Body of pancreas (tissue), 4 donors: Measurements from ENCODE around the gene GALR2. TPM values are rescaled to one million over a fixed set of nuclear protein-coding genes. Genes with fewer than 3 reads are reported as not detected.

ENCODE experiments used
- ATAC-seq: fragments of 150-250 bp; one replicate; pipeline ENCODE4 v1.9.1; 2016
- DNase-seq, 4 donors: peaks; one replicate each; pipeline ENCODE4 v3.0.0-alpha.2; 2019
- H3K27ac ChIP-seq, 4 donors: fragments of 200-600 bp; sonication (generic); 1 replicate in 3 of 4; 2 replicates in 1 of 4; pipeline versions ENCODE4 v1.5.1 to v1.6.1; 2016 to 2019; ENCODE audit warnings: mild to moderate bottlenecking in 1 of 4, mixed read lengths in 1 of 4, moderate library complexity in 1 of 4
- H3K27me3 ChIP-seq, 2 donors: fragments of 200-600 bp; sonication (generic); one replicate each; pipeline ENCODE4 v1.6.0; 2016; ENCODE audit warnings: mild to moderate bottlenecking in 1 of 2
- H3K36me3 ChIP-seq, 2 donors: fragments of 200-600 bp; sonication (generic); replicated peaks in 1 of 2; 2 replicates each; pipeline ENCODE4 v1.5.1; 2016; ENCODE audit warnings: low read depth in 2 of 2; ENCODE audit not compliant: insufficient read depth in 1 of 2
- H3K4me1 ChIP-seq: fragments of 200-600 bp; sonication (generic); one replicate; pipeline ENCODE4 v1.6.0; 2016
- H3K4me3 ChIP-seq, 2 donors: fragments of 200-600 bp; sonication (generic); 1 replicate in 1 of 2; 2 replicates in 1 of 2; pipeline ENCODE4 v1.5.1; 2016 to 2019
- H3K9me3 ChIP-seq, 3 donors: fragments of 200-600 bp; sonication (generic); 1 replicate in 2 of 3; 2 replicates in 1 of 3; pipeline ENCODE4 v1.5.1; 2016
- CTCF ChIP-seq, 7 experiments: fragments of 450-650 bp in 4 of 7; fragments of 200-600 bp in 3 of 7; sonication (generic) in 3 of 7; IDR thresholded peaks; one replicate each; pipeline ENCODE4 v1.5.1; 2016 to 2019; ENCODE audit warnings: antibody characterized with exemption in 7 of 7
- POLR2A ChIP-seq, 3 donors: fragments of 450-650 bp; IDR thresholded peaks; one replicate each; pipeline ENCODE4 v1.6.1; 2016; ENCODE audit warnings: antibody characterized with exemption in 3 of 3, mild to moderate bottlenecking in 2 of 3
- WGBS, 2 donors: methylation state at CpG; one replicate each; pipeline ENCODE4 v1.1.5; 2017; 5-methylcytosine and 5-hydroxymethylcytosine counted together
- intact Hi-C: fragments of 100-400 bp; cut with DNase I; formaldehyde crosslinking; loops from one replicate; pipeline ENCODE4 v1.15.1; 2023
- total RNA-seq, 2 donors: library from RNA; depleted of rRNA; stranded (reverse); fragments of >200 nt; gene quantifications; one replicate each; pipeline ENCODE4 v1.1.0, GENCODE V29; 2016

GALR2 gene
- total RNA-seq, 2 donors from 2014 or later = 0.52 TPM; not detected in 1

DNA sequence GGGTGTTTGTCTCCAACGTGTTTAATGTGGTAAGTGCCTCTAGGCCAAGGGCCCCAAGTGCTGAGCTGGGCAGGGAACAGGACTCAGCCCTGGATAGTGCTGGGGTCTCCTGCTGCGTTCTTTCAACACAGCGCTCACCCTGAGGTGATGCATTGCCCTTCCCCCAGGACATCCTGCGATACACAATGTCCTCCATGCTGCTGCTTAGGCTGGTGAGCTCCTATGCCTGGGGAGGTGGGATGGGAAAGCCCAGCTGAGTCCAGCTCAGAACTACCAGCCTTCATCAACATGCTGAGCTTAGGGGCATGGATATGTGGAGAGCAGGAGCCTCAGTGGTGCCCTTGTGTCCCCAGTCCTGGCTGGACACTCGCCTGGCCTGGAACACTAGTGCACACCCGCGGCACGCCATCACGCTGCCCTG is 5.0 kb downstream of the GALR2 start:
- no peak overlapping the region for H3K27ac ChIP-seq
- no peak overlapping the region for H3K4me3 ChIP-seq
- intact Hi-C loops = no loop called here
- ATAC-seq (no peak), DNase-seq (no peak)
- WGBS, 2 donors = 14 to 25% methylated on average over 5 to 9 of the region's 9 CpGs
- TF ChIP-seq POLR2A (IDR thresholded peaks at IDR 0.05) = peak in 1 of 3 donors; percentile 5
- no peak for TF ChIP-seq CTCF (IDR thresholded peaks at IDR 0.05)
- peaks cover 7 to 31% of the 10 kb centered on the region in 2 donors for H3K27me3 ChIP-seq
- no peaks in the 10 kb centered on the region for H3K9me3 ChIP-seq
- H3K36me3 ChIP-seq = peaks cover 0 to 9% of the 10 kb centered on the region in 2 donors
- peaks cover 50% of the 10 kb centered on the region for H3K4me1 ChIP-seq

DNA sequence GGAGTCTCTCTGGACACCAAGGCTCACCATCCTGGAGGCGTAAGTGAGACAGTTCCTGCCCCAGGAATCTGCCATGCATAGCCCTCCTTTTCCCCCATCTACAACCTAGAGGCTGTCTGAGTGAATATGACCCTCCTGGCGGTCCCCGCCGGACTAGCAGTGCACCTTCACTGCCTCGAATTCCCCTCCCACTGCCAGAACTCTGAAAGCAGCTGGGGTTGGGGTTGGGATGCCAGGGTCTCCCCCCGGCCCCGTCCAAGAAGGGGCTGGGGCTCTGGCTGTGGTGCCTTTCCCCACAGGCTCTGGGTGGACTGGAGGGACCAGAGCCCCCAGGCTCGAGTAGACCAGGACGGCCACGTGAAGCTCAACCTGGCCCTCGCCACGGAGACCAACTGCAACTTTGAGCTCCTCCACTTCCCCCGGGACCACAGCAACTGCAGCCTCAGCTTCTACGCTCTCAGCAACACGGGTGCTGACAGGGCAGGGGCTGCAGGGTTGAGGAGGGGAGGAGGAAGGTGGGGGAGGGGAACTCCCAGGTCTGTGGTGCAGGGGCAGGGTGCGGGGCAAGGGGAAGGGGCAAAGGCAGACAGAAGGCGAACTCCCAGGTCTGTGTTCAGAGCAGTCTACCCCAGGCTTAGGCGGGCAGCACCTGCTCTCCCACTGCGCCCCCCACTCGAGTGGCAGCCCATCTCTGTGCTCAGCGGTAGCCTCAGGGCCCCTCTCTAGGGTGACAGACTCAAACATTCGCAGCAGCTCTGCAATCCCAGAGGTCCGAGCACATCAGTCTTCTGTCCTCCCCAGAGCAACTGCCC is 5.6 kb downstream of the GALR2 start:
- Histone ChIP-seq H3K4me1 (peaks cover 44% of the 10 kb centered on the region), H3K9me3 (no peaks in the 10 kb centered on the region), H3K4me3 (no peak overlapping the region), H3K27ac (no peak overlapping the region), H3K27me3 (peaks cover 7 to 25% of the 10 kb centered on the region in 2 donors), H3K36me3 (peaks cover 0 to 12% of the 10 kb centered on the region in 2 donors)
- TF ChIP-seq CTCF (IDR thresholded peaks at IDR 0.05) (no peak), POLR2A (IDR thresholded peaks at IDR 0.05) (peak in 1 of 3 donors; percentile 5)
- 6 to 11% methylated on average over 6 to 23 of the region's 23 CpGs for WGBS, 2 donors
- intact Hi-C loops = no loop called here
- no peak for DNase-seq
- ATAC-seq = no peak

DNA sequence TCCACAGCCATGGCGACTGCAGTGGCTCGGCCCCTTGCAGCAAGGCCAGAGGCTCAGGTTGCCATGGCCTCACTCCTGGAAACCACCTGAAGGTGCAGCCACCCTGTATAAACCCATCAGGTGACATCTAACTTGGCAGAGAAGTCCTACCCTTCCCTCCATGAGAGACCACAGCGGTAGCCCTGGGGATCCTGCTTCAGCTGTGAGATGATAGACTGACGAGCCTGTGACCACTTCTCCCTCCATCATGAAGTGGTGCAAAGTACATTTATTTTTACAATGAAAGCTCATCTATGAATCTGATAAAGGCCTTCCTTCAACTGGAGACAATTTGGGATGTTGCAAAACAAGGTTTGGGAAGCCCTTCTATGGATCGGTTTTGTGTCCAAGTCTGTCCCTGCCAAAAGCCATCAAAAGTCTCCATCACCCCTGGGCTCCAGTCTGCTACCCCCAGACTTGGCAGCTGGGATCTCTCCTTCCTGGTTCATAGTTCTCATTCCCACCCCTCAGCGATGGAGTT is 6.2 kb downstream of the GALR2 start:
- TF ChIP-seq POLR2A (IDR thresholded peaks at IDR 0.05) (no peak), CTCF (IDR thresholded peaks at IDR 0.05) (no peak)
- ATAC-seq (no peak), DNase-seq (no peak)
- WGBS, 2 donors = 37 to 56% methylated on average over 4 to 6 of the region's 6 CpGs
- no peaks in the 10 kb centered on the region for H3K9me3 ChIP-seq
- intact Hi-C loops = no loop called here
- no peak overlapping the region for H3K4me3 ChIP-seq
- peaks cover 0 to 19% of the 10 kb centered on the region in 2 donors for H3K36me3 ChIP-seq
- H3K27me3 ChIP-seq = peaks cover 7 to 19% of the 10 kb centered on the region in 2 donors
- peaks cover 38% of the 10 kb centered on the region for H3K4me1 ChIP-seq
- H3K27ac ChIP-seq = no peak overlapping the region

DNA sequence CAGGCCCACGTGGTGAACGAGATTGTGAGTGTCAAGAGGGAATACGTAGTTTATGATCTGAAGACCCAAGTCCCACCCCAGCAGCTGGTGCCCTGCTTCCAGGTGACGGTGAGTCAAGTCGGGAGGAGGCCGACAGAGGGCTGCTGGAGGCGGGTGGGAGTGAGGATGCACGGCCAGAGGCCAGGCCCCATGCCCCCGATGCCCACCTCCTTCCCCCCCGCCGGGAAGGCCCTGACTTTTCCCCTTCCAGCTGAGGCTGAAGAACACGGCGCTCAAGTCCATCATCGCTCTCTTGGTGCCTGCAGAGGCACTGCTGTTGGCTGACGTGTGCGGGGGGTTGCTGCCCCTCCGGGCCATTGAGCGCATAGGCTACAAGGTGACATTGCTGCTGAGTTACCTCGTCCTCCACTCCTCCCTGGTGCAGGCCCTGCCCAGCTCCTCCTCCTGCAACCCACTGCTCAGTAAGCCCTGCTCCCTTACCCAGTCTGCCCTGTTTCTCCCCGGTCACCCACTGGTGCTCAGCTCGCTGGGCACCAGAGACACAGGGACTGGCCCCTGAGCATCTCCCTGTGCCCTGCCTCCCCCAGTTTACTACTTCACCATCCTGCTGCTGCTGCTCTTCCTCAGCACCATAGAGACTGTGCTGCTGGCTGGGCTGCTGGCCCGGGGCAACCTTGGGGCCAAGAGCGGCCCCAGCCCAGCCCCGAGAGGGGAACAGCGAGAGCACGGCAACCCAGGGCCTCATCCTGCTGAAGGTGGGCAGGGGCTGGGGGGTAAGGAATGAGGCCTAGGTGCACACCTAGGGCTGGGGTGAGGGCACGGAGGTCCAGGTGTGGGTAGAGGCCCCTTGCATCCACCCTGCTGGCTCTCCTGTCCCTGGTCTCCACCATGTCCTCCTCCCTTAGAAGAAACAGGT is 7.0 kb downstream of the GALR2 start:
- ATAC-seq (no peak), DNase-seq (no peak)
- Histone ChIP-seq H3K27me3 (peaks cover 3 to 12% of the 10 kb centered on the region in 2 donors), H3K4me3 (no peak overlapping the region), H3K27ac (no peak overlapping the region), H3K36me3 (peaks cover 0 to 24% of the 10 kb centered on the region in 2 donors), H3K9me3 (no peaks in the 10 kb centered on the region), H3K4me1 (peaks cover 34% of the 10 kb centered on the region)
- intact Hi-C loops = no loop called here
- TF ChIP-seq POLR2A (IDR thresholded peaks at IDR 0.05) (no peak), CTCF (IDR thresholded peaks at IDR 0.05) (no peak)
- WGBS, 2 donors = 74 to 77% methylated on average over 18 to 21 of the region's 27 CpGs
